ENCODE results near the gene MS4A7. TPM values are rescaled to one million over a fixed set of nuclear protein-coding genes. Genes with fewer than 3 reads are reported as not detected.

Gene MS4A7
- polyA plus RNA-seq, 1 of the 3 experiments (the other 2 are of a cell fraction): not detected

- Histone ChIP-seq H3K4me3 (ENCODE audit: low read depth in 2 of 2, low read length in 1 of 2) (no peak overlapping the region), H3F3A (replicated peaks; ENCODE audit: insufficient read depth) (no peaks in the 10 kb centered on the region), H3K27me3 (ENCODE audit: insufficient read depth) (no peaks in the 10 kb centered on the region), H3K36me3 (replicated peaks in 1 of 2; ENCODE audit: control insufficient read depth in 1 of 2, insufficient read depth in 2 of 2, low read length in 1 of 2) (no peaks in the 10 kb centered on the region), H4K20me1 (ENCODE audit: insufficient read depth) (no peaks in the 10 kb centered on the region), H3K9me3 (no peaks in the 10 kb centered on the region), H3K4me1 (ENCODE audit: control insufficient read depth in 1 of 2, insufficient read depth in 2 of 2, low read depth in 1 of 2, low read length in 1 of 2) (no peaks in the 10 kb centered on the region), H3K9me2 (no peaks in the 10 kb centered on the region), H3K9ac (no peak overlapping the region), H3K79me2 (ENCODE audit: insufficient read depth) (no peaks in the 10 kb centered on the region; the same call in 1 of the 2 replicates), H3K4me2 (no peak overlapping the region), H3K27ac (ENCODE audit: low read depth in 2 of 2, low read length in 1 of 2) (no peak overlapping the region), H2AFZ (ENCODE audit: low read depth) (no peak overlapping the region)
- CTCF ChIA-PET: interaction anchor here (0.8 kb wide), 1 partner anchor 63 kb away, joined by 4 read pairs; no protein-coding TSS in a partner anchor
- DNase-seq: no peak
- POLR2A ChIA-PET: no interaction called here
- 0% methylated on average over 1 of the region's 1 CpG for WGBS (ENCODE audit: low lambda C conversion rate)
- no peak for TF ChIP-seq RCOR1 (IDR thresholded peaks at IDR 0.05; ENCODE audit: low read length)
- TF ChIP-seq, protein P1, sequence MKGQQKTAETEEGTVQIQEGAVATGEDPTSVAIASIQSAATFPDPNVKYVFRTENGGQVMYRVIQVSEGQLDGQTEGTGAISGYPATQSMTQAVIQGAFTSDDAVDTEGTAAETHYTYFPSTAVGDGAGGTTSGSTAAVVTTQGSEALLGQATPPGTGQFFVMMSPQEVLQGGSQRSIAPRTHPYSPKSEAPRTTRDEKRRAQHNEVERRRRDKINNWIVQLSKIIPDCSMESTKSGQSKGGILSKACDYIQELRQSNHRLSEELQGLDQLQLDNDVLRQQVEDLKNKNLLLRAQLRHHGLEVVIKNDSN (IDR thresholded peaks at IDR 0.05; ENCODE audit: borderline replicate concordance, low read depth): no peak
- TF ChIP-seq, protein P2, sequence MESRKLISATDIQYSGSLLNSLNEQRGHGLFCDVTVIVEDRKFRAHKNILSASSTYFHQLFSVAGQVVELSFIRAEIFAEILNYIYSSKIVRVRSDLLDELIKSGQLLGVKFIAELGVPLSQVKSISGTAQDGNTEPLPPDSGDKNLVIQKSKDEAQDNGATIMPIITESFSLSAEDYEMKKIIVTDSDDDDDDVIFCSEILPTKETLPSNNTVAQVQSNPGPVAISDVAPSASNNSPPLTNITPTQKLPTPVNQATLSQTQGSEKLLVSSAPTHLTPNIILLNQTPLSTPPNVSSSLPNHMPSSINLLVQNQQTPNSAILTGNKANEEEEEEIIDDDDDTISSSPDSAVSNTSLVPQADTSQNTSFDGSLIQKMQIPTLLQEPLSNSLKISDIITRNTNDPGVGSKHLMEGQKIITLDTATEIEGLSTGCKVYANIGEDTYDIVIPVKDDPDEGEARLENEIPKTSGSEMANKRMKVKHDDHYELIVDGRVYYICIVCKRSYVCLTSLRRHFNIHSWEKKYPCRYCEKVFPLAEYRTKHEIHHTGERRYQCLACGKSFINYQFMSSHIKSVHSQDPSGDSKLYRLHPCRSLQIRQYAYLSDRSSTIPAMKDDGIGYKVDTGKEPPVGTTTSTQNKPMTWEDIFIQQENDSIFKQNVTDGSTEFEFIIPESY (IDR thresholded peaks at IDR 0.05; ENCODE audit: borderline replicate concordance, low read depth): no peak
- TF ChIP-seq GABPA (IDR thresholded peaks at IDR 0.05; ENCODE audit: low read depth): no peak
- no peak for TF ChIP-seq MXI1 (IDR thresholded peaks at IDR 0.05; ENCODE audit: low read depth, low read length)
- TF ChIP-seq GATA2 (CRISPR knock-in tag; IDR thresholded peaks at IDR 0.05): no peak
- no peak for TF ChIP-seq TAF1 (IDR thresholded peaks at IDR 0.05; ENCODE audit: borderline replicate concordance, low read depth, low read length)
- TF ChIP-seq, protein P3, sequence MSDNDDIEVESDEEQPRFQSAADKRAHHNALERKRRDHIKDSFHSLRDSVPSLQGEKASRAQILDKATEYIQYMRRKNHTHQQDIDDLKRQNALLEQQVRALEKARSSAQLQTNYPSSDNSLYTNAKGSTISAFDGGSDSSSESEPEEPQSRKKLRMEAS (IDR thresholded peaks at IDR 0.05; ENCODE audit: low read depth): no peak
These were observed 18.5 kb downstream of the MS4A7 start for GRCh38 chr11:60396799-60397198.

GRCh38 chr11:60420015-60420414 is 41.7 kb downstream of the MS4A7 start:
- WGBS (ENCODE audit: low lambda C conversion rate): 0% methylated on average over 2 of the region's 2 CpGs
- Histone ChIP-seq H3K4me3 (ENCODE audit: low read depth in 2 of 2, low read length in 1 of 2) (no peak overlapping the region), H3K79me2 (ENCODE audit: insufficient read depth) (no peaks in the 10 kb centered on the region), H3F3A (replicated peaks; ENCODE audit: insufficient read depth) (no peaks in the 10 kb centered on the region), H4K20me1 (ENCODE audit: insufficient read depth) (no peaks in the 10 kb centered on the region), H3K27ac (ENCODE audit: low read depth in 2 of 2, low read length in 1 of 2) (no peak overlapping the region), H3K36me3 (replicated peaks in 1 of 2; ENCODE audit: control insufficient read depth in 1 of 2, insufficient read depth in 2 of 2, low read length in 1 of 2) (no peaks in the 10 kb centered on the region), H3K27me3 (ENCODE audit: insufficient read depth) (no peaks in the 10 kb centered on the region), H3K9me2 (no peaks in the 10 kb centered on the region), H3K4me1 (ENCODE audit: control insufficient read depth in 1 of 2, insufficient read depth in 2 of 2, low read depth in 1 of 2, low read length in 1 of 2) (no peaks in the 10 kb centered on the region), H3K9ac (no peak overlapping the region), H3K4me2 (no peak overlapping the region), H2AFZ (ENCODE audit: low read depth) (no peak overlapping the region), H3K9me3 (no peaks in the 10 kb centered on the region)
- no peak for DNase-seq
- TF ChIP-seq RXRA (IDR thresholded peaks at IDR 0.05; ENCODE audit: borderline replicate concordance, low read depth) (no peak), ELF1 (IDR thresholded peaks at IDR 0.05) (no peak), NFIC (IDR thresholded peaks at IDR 0.05; ENCODE audit: borderline replicate concordance) (no peak), NRF1 (IDR thresholded peaks at IDR 0.05; ENCODE audit: low read depth, low read length) (no peak), IRF3 (IDR thresholded peaks at IDR 0.05; ENCODE audit: low read depth, low read length) (no peak), FOXM1 (IDR thresholded peaks at IDR 0.05; ENCODE audit: low read depth) (no peak), MXI1 (IDR thresholded peaks at IDR 0.05; ENCODE audit: low read depth, low read length) (no peak), SIN3A (IDR thresholded peaks at IDR 0.05; ENCODE audit: borderline replicate concordance, low read depth, low read length) (no peak), TAF1 (IDR thresholded peaks at IDR 0.05; ENCODE audit: borderline replicate concordance, low read depth, low read length) (no peak), EZH2phosphoT487 (IDR thresholded peaks at IDR 0.05; ENCODE audit: borderline replicate concordance, low read depth) (no peak), RCOR1 (IDR thresholded peaks at IDR 0.05; ENCODE audit: low read length) (no peak), JUND (IDR thresholded peaks at IDR 0.05) (no peak), CTCF (IDR thresholded peaks at IDR 0.05) (no peak)
- TF ChIP-seq, protein P1 (IDR thresholded peaks at IDR 0.05; ENCODE audit: borderline replicate concordance, low read depth): no peak
- TF ChIP-seq, protein P4, sequence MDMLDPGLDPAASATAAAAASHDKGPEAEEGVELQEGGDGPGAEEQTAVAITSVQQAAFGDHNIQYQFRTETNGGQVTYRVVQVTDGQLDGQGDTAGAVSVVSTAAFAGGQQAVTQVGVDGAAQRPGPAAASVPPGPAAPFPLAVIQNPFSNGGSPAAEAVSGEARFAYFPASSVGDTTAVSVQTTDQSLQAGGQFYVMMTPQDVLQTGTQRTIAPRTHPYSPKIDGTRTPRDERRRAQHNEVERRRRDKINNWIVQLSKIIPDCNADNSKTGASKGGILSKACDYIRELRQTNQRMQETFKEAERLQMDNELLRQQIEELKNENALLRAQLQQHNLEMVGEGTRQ (IDR thresholded peaks at IDR 0.05; ENCODE audit: borderline replicate concordance, low read depth, low read length): no peak
- CTCF ChIA-PET: no interaction called here
- POLR2A ChIA-PET: no interaction called here
